ENCODE results near the gene MAP6.

DNA sequence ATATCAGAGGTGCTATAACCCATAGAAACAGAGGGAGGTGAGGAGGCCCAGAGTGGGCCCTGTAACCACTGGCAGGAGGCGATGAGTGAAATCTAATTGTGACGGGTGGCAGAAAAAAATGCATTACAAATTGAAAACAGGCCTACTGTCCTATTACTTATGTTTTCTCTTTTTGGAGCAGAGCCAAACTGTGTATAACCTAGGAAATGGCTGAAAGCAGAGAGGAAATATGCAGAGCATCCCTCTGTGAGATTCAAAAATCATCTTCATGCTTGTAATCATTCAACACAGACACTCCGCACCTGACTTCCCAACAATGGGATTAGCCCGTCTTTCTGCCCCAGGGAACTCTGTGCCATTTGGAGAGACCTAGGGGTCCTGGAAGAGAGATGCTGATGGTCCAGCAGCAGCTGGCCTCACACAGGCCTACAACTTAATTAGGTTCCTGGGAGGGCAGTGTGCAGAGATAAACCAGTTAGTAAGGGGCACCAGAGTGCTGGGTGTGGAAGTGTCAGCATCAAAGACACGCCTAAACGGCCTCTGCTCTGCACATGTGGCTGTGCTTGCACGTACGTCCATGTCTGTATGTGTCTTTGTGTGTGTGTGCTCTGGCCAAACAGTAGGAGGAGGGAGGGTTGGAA, 41.8 kb downstream of the MAP6 start:
- TF ChIP-seq, protein P1, sequence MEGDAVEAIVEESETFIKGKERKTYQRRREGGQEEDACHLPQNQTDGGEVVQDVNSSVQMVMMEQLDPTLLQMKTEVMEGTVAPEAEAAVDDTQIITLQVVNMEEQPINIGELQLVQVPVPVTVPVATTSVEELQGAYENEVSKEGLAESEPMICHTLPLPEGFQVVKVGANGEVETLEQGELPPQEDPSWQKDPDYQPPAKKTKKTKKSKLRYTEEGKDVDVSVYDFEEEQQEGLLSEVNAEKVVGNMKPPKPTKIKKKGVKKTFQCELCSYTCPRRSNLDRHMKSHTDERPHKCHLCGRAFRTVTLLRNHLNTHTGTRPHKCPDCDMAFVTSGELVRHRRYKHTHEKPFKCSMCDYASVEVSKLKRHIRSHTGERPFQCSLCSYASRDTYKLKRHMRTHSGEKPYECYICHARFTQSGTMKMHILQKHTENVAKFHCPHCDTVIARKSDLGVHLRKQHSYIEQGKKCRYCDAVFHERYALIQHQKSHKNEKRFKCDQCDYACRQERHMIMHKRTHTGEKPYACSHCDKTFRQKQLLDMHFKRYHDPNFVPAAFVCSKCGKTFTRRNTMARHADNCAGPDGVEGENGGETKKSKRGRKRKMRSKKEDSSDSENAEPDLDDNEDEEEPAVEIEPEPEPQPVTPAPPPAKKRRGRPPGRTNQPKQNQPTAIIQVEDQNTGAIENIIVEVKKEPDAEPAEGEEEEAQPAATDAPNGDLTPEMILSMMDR (IDR thresholded peaks at IDR 0.05): no peak
- no peak for TF ChIP-seq POLR2A (IDR thresholded peaks at IDR 0.05)

Measured in tibial nerve (tissue), 3 donors.